PFSK-1 (cell line): ENCODE results near the gene ANKRD61.

Experiments
- POLR2AphosphoS5 ChIP-seq: IDR thresholded peaks from 2 replicates; pipeline ENCODE4 v1.6.1; 2012; ENCODE audit warnings: low read depth, mild to moderate bottlenecking, control low read depth, low read length, moderate library complexity
- REST ChIP-seq, 2 experiments: IDR thresholded peaks; 2 replicates each; pipeline versions ENCODE4 v1.6.1 to v1.8.0; 2011 to 2012; ENCODE audit warnings: low read depth in 2 of 2, low read length in 2 of 2, control low read depth in 1 of 2, inconsistent platforms in 1 of 2, mild to moderate bottlenecking in 1 of 2, moderate library complexity in 1 of 2; ENCODE audit not compliant: insufficient read depth in 1 of 2
- SIN3A ChIP-seq: IDR thresholded peaks from 2 replicates; pipeline ENCODE4 v1.6.1; 2012; ENCODE audit warnings: mild to moderate bottlenecking, low read length, moderate library complexity, borderline replicate concordance; ENCODE audit not compliant: insufficient read depth
- TAF1 ChIP-seq: IDR thresholded peaks from 2 replicates; pipeline ENCODE4 v1.6.1; 2012; ENCODE audit warnings: low read length, control low read depth, borderline replicate concordance; ENCODE audit not compliant: insufficient read depth

GRCh38 chr7:6030988-6031387, at the start of gene ANKRD61:
- no peak for TF ChIP-seq REST (IDR thresholded peaks at IDR 0.05; ENCODE audit: insufficient read depth in 1 of 2, low read depth in 2 of 2, low read length in 2 of 2)
- no peak for TF ChIP-seq POLR2AphosphoS5
- TF ChIP-seq TAF1, result no peak
- TF ChIP-seq SIN3A, result no peak
